Measurements from ENCODE around the gene RBP2.

RBP2 gene

DNA sequence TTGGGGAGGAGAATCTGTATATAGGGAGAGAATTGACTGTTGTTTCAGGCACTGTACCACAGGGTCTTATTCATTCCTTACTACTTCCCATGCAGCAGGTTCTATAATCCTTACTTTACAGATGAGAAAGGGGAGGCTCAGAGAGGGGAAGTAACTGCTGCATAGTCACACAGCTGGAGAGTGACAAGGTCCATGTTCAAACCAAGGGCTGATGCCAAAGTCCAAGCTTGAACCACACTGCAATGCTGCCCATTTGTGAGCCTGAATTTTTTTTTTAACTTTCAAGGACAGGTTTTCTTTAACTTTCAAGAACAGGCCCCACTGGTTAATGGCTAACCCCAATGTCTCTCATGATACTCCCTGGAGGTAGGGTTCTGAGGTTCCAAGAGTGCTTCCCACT lies 26.2 kb downstream of the RBP2 start:
- no peak overlapping the region for H3K9ac ChIP-seq (ENCODE audit: low read length)
- TF ChIP-seq EZH2 (IDR thresholded peaks at IDR 0.05; ENCODE audit: borderline replicate concordance, low read length) (no peak), CTCF (IDR thresholded peaks at IDR 0.05; ENCODE audit: low read length) (no peak)
- no peaks in the 10 kb centered on the region for H3F3A ChIP-seq (ENCODE audit: insufficient read depth, low read length)
- H4K20me1 ChIP-seq (ENCODE audit: insufficient read depth, low read length) = no peaks in the 10 kb centered on the region
- H3K79me2 ChIP-seq (ENCODE audit: insufficient read depth, low read length) = no peaks in the 10 kb centered on the region
- H3K27ac ChIP-seq (ENCODE audit: low read depth, low read length, poor library complexity, severe bottlenecking) = no peak overlapping the region
- H3K4me1 ChIP-seq (ENCODE audit: insufficient read depth, low read length, severe bottlenecking) = no peaks in the 10 kb centered on the region
- H3K4me2 ChIP-seq (ENCODE audit: low read length) = no peak overlapping the region
- H3K4me3 ChIP-seq (ENCODE audit: low read depth, low read length, poor library complexity, severe bottlenecking) = no peak overlapping the region
- H3K9me3 ChIP-seq (ENCODE audit: low read length) = no peaks in the 10 kb centered on the region
- no peak overlapping the region for H2AFZ ChIP-seq (ENCODE audit: low read length)
- no peaks in the 10 kb centered on the region for H3K9me2 ChIP-seq (ENCODE audit: low read depth, low read length)
- no peaks in the 10 kb centered on the region for H3K36me3 ChIP-seq (ENCODE audit: insufficient read depth, low read length)
- no peaks in the 10 kb centered on the region for H3K27me3 ChIP-seq (ENCODE audit: insufficient read depth, low read length)

- Histone ChIP-seq H3K9me3 (ENCODE audit: low read length) (no peaks in the 10 kb centered on the region), H2AFZ (ENCODE audit: low read length) (no peak overlapping the region), H3K4me2 (ENCODE audit: low read length) (no peak overlapping the region), H3K4me3 (ENCODE audit: low read depth, low read length, poor library complexity, severe bottlenecking) (no peak overlapping the region), H3K9me2 (ENCODE audit: low read depth, low read length) (no peaks in the 10 kb centered on the region), H3K9ac (ENCODE audit: low read length) (no peak overlapping the region), H3K79me2 (ENCODE audit: insufficient read depth, low read length) (no peaks in the 10 kb centered on the region), H3F3A (ENCODE audit: insufficient read depth, low read length) (no peaks in the 10 kb centered on the region), H3K4me1 (ENCODE audit: insufficient read depth, low read length, severe bottlenecking) (no peaks in the 10 kb centered on the region), H3K36me3 (ENCODE audit: insufficient read depth, low read length) (no peaks in the 10 kb centered on the region), H3K27ac (ENCODE audit: low read depth, low read length, poor library complexity, severe bottlenecking) (no peak overlapping the region), H4K20me1 (ENCODE audit: insufficient read depth, low read length) (no peaks in the 10 kb centered on the region), H3K27me3 (ENCODE audit: insufficient read depth, low read length) (no peaks in the 10 kb centered on the region)
- no peak for TF ChIP-seq CTCF (IDR thresholded peaks at IDR 0.05; ENCODE audit: low read length)
- no peak for TF ChIP-seq EZH2 (IDR thresholded peaks at IDR 0.05; ENCODE audit: borderline replicate concordance, low read length)
Measured at GRCh38 chr3:139449566-139449965, 26.8 kb downstream of the RBP2 start.

DNA sequence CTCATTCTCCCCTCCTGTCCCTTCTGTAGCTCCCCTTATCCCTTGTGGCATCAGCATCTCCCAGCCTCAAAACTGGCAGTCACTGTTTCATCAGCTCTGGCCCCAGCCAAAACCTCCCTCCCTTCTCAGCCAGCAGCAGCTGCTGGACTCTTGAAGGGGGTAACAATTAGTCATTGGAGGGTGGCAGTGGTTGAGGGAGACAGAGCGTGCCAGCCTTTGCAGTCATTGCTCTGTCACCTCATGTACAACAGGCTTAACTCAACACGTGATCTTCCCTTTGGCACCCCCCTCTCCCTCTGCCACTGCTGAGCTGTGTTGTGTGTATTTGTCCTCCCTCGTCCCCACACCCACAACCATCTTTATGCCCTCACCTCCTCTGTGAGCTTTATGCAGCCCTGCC lies 28.2 kb downstream of the RBP2 start:
- Histone ChIP-seq H2AFZ (ENCODE audit: low read length) (no peak overlapping the region), H3K27ac (ENCODE audit: low read depth, low read length, poor library complexity, severe bottlenecking) (no peak overlapping the region), H3K9me3 (ENCODE audit: low read length) (no peaks in the 10 kb centered on the region), H3K9ac (ENCODE audit: low read length) (no peak overlapping the region), H3K4me1 (ENCODE audit: insufficient read depth, low read length, severe bottlenecking) (no peaks in the 10 kb centered on the region), H3K36me3 (ENCODE audit: insufficient read depth, low read length) (no peaks in the 10 kb centered on the region), H3K9me2 (ENCODE audit: low read depth, low read length) (no peaks in the 10 kb centered on the region), H3F3A (ENCODE audit: insufficient read depth, low read length) (no peaks in the 10 kb centered on the region), H3K79me2 (ENCODE audit: insufficient read depth, low read length) (no peaks in the 10 kb centered on the region), H4K20me1 (ENCODE audit: insufficient read depth, low read length) (no peaks in the 10 kb centered on the region), H3K4me3 (ENCODE audit: low read depth, low read length, poor library complexity, severe bottlenecking) (no peak overlapping the region), H3K27me3 (ENCODE audit: insufficient read depth, low read length) (no peaks in the 10 kb centered on the region), H3K4me2 (ENCODE audit: low read length) (no peak overlapping the region)
- TF ChIP-seq CTCF (IDR thresholded peaks at IDR 0.05; ENCODE audit: low read length) (no peak), EZH2 (IDR thresholded peaks at IDR 0.05; ENCODE audit: borderline replicate concordance, low read length) (no peak)
